ENCODE data around the gene MTARC1. TPM values are rescaled to one million over a fixed set of nuclear protein-coding genes. Genes with fewer than 3 reads are reported as not detected.
A peak's percentile ranks its signal among the peaks of the same experiment; 100 is the strongest.

The MTARC1 gene
- total RNA-seq, 1 donor from 2014 or later: 7.9 TPM

DNA sequence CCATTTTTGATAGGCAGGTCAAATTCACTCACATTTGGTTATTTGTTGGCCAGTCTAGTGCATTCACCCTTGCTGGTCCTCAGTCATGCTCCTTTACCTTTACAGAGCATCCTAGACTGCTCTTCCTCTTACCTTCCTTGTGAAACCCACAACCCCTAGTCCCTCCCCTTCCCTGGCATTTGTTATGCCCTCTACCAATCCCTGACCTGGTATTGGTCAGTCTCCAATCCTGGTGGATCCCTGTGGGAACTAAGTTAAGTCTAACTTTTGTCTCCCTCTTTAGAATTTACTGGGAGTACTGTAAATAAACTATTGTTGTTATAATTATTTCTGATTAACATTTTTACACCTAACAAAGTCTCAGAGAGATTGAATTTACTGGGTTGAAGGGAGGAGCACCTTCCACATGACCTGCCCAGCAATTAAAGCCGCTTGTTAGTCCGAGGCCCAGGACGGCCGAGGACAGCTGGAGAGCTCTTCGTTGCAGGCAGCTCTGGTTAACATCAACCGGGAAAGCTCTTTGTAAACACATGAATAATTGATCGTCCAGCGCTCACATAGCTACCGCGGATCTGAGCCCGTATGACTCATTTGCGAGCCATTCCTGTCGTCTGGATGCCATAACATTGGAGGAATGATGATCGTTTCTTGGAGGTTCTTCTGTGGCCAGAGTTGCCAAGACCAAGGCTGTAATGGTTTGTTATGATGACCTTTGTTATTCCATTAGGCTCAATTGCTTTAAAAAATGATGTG lies 31.9 kb downstream of the MTARC1 start:
- intact Hi-C loops (cut with DNase I): loop anchor here (10.0 kb wide), 1 partner anchor 386 kb away; no protein-coding TSS in a partner anchor
- ATAC-seq (no peak), DNase-seq (ENCODE audit: missing footprints) (no peak)

DNA sequence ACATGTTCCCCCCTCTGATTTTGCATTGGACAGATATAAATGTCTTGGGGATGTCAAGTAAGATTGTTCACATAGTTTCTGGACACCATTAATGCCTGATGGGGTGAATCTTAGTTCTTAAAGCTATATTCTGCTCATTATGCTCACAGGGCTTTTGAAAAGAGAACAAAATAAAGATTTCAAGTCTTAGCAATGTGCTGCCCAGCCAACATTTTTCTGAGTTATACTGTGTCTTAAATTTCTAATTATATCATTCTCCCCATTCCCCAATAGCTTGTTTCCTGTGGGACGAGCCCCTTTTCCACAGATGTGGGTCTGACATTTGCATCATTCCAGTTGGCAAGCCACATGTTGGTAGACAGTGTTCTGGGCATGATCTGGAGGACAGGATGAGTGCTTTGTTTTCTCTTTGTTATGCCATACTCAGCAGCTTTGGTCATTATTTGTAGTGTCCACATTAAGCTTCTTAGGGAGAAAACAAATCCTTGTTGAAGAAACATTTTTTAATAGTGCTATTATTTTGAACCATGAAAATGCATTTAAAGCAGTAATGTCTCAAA lies 32.8 kb downstream of the MTARC1 start:
- ATAC-seq: no peak

DNA sequence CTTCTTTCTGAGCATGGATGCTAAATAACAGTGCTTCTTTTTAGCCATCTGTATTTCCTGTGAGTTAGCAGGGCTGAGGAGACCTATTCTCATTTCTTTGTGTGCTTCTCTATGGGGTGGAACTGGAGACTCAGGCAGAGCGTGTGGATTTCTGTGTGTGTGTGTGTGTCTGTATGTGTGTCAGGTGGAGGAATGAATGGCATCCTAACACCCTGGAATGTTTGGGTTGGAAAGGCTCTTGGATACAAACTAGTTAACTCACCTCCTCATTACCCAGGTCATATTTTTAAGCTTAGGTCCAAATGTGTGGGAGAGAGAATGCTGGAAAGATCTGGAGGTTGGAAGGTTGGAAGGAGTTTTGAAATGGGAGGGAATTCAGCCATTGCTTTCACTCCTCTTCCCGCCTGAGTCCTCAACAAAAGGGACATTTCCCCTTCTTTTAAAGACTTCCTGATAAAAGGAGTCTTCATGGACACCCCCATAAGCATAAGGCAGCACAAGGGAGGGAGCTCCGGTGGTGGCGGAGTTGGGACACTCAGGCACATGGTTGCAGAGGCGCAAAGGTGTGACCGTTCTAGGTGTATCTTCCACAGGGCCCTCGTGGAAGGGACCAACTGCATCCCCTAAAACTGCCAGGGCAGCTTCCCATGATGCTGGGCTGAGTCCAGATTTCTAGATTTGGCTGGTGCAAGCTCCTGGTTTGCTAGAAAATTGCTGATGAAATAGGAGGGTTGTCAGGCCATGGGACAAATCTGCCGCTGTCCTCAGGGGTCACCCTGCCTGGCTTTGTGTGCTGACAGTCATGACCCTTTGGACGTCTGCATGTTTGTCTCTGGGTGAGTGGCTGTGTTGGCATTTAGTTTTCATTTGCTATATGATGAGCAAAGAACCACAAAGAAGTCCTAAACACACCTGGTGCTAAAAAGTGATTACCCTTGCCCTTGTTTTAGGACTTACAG lies 37.6 kb downstream of the MTARC1 start:
- ATAC-seq (no peak), DNase-seq (ENCODE audit: missing footprints) (no peak)
- intact Hi-C loops (cut with DNase I): no loop called here

More for the DNA sequence above, 32.8 kb downstream of the MTARC1 start:
- intact Hi-C loops (cut with DNase I): loop anchor here (10.0 kb wide), 1 partner anchor 385 kb away; no protein-coding TSS in a partner anchor
- no peak for DNase-seq (ENCODE audit: missing footprints)

DNA sequence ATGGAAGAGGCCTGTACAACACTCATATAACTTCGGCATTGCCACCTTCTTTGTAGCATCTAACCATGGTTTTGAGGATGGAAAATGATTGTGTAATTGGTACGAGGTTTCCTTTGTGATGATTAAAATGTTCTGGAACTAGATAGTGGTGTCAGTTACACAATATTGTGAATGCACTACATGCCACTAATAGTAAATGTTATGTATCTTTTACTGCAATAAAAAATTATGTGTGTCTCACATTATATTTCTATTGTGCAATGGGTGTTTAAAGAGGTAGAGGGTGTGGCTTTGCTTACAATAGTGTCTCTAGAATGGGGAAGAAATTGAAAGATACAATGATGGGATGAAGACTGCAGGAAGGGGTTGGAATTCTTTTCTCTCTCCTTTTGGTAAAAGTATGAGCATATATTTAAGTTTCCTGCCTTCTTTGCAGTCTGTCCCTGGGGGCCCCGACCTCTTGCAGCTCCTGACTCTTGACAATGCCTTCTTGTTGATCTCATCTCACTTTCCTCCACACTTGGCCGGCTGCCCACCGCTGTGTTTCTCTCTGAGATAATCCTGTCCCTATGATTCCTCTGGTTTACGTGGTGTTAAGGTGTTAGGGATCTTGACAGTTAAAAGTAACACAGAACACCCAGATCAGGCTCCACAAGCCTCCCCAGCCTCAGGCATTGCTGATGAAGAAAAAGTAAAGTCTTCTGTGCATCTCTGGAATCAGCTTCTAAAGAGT lies 39.3 kb downstream of the MTARC1 start:
- intact Hi-C loops (cut with DNase I): no loop called here
- DNase-seq (ENCODE audit: missing footprints) (no peak), ATAC-seq (no peak)

- ATAC-seq (no peak), DNase-seq (ENCODE audit: missing footprints) (no peak)
- intact Hi-C loops (cut with DNase I): no loop called here
Observed at GRCh38 chr1:220826729-220827128, 40.0 kb downstream of the MTARC1 start.

DNA sequence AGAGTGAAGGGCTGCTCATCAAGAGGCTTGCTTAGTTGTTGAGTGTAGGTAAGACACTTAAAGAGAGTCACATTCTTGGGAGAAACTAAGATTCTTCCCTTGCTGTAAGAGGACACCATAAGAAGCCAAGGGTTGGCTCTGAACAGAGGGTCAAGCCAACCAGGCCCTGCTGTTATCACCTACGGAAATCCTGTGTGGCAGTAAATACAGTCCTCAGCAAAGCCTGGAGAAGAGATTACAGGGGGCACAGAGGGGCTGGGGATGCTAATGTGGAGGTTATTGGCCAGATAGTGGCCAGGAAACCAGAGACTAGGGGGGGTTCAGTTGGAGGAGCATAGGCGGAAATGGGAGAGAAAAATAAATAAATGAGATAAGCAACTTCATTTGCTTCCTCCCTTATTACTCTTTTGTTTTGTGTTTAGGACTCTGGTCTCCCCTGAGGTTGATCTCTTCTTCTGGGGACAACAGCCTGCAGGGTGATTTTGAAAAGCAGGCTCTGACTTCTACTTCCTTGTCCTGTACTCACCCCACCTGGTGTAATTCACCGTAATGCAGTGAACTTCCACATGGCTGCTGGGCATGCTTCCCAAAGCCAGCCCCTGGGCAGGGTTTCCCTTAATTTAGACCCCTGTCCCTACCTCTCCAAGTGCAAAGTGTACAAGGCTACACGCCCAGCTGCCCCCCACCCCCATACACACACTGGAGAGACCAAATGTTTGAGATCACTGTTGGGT lies 40.9 kb downstream of the MTARC1 start:
- ATAC-seq: peak; percentile 23
- intact Hi-C loops (cut with DNase I): no loop called here
- DNase-seq (ENCODE audit: missing footprints): no peak

DNA sequence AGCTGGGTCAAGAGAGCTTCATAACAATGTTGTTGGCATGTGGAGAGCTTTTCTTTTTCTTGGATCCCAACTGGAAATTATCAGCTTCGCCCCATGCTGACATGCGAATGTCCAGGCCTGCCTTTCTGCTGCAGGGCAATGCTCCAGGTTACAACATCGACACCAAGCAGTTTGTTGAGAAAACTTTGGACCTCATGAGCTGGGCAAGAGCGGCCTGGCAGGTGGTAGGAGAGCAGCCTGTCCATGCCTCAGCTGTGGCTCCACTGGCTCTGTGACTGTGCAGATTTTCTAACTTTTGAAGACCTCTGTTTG lies 41.4 kb downstream of the MTARC1 start:
- intact Hi-C loops (cut with DNase I): no loop called here
- ATAC-seq: peak; percentile 40
- no peak for DNase-seq (ENCODE audit: missing footprints)

GRCh38 chr1:220828950-220829586 lies 42.4 kb downstream of the MTARC1 start:
- intact Hi-C loops (cut with DNase I): no loop called here
- DNase-seq (ENCODE audit: missing footprints) (no peak), ATAC-seq (peak; percentile 74)

GRCh38 chr1:220833436-220833835 lies 46.7 kb downstream of the MTARC1 start:
- intact Hi-C loops (cut with DNase I): no loop called here
- no peak for ATAC-seq
- DNase-seq (ENCODE audit: missing footprints): no peak

DNA sequence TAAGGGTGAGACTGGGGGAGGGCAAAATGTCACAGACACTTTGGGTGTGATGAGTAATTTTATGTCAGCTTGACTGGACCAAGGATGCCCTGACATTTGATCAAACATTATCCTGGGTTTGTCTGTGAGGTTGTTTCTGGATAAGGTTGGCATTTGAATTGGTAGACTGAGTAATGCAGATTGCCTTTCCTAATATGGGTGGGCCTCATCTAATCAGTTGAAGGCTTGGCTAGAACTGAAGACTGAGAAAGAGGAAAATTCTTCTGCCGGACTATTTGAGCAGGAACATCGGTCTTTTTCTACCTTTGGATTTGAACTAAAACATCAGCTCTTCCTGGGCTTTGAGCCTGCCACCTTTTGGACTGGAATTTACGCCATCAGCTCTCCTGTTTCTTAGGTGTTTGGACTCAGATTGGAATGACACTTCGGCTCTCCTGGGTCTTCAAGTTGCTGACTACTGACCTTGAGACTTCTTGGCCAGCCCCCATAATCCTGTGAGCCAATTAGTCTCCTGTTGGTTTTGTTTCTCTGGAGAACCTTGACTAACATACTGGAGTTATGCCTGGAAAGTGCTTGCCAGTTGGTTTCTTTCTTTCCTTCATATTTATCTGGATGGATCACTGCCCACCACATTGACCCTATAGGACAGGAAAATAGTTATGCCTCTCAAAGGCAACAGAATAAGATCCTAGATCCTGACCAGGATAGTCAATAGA lies 47.6 kb downstream of the MTARC1 start:
- DNase-seq (ENCODE audit: missing footprints): no peak
- intact Hi-C loops (cut with DNase I): no loop called here
- no peak for ATAC-seq

Other genes with a start within 250 kb of the MTARC1 start
- gene C1orf115, start 96.5 kb upstream of the MTARC1 start, total RNA-seq: 22.4 TPM
- 27.4 TPM for gene MTARC2, start 38.6 kb upstream of the MTARC1 start, total RNA-seq
- gene HLX, start 92.5 kb downstream of the MTARC1 start, total RNA-seq: 5.0 TPM

Measured in Right ventricle myocardium inferior (tissue), 1 donor.